HCT116 (cell line): ENCODE data around the gene RNF151. TPM values are rescaled to one million over a fixed set of nuclear protein-coding genes. Genes with fewer than 3 reads are reported as not detected.
A peak's percentile ranks its signal among the peaks of the same experiment; 100 is the strongest.

Experiments
- ATAC-seq: fragments of 200-7000 bp; cut with Tn5 transposase; 2 replicates; pipeline ENCODE4 v1.9.1; 2020; ENCODE audit warnings: mild to moderate bottlenecking, moderate library complexity
- BruUV-seq: library from RNA; stranded (reverse); fragments of 400-500 nt; replicated peaks from 2 replicates; lab custom pipeline; 2021; lab: Mats Ljungman, UMichigan
- CTCF ChIA-PET: fragments of 300-600 bp; sonication (Branson Sonifier 250); formaldehyde crosslinking; loops from one replicate; lab custom pipeline; 2021; ENCODE audit warnings: antibody characterized with exemption; lab: Charles Lee
- POLR2A ChIA-PET: fragments of 300-600, 350-600 bp; sonication (Branson Sonifier 250); formaldehyde crosslinking; loops from one replicate; lab custom pipeline; 2021; ENCODE audit warnings: antibody characterized with exemption; lab: Charles Lee
- RAD21 ChIA-PET, 2 experiments: fragments of 300-600 bp; sonication (Branson Sonifier 250); formaldehyde crosslinking; loops; one replicate each; lab custom pipeline; 2023; ENCODE audit warnings: low total read pairs in 2 of 2; ENCODE audit not compliant: uncharacterized antibody in 2 of 2, unreplicated experiment in 2 of 2, low non-redundant PET in 1 of 2; lab: Charles Lee
- DNase-seq: peaks from one replicate; pipeline ENCODE4 v3.0.0-alpha.2; 2010; ENCODE audit warnings: low read depth, low spot score
- H2AFZ ChIP-seq: fragments of 200-600 bp; shearing (Covaris generic), sonication (generic); 2 replicates; pipeline ENCODE4 v1.6.1; 2017; ENCODE audit warnings: low read depth, mixed run types, mixed read lengths, antibody characterized with exemption, low read length; ENCODE audit not compliant: poor library complexity, severe bottlenecking
- H3K27ac ChIP-seq: 2 replicates; pipeline ENCODE4 v1.5.1; 2012; ENCODE audit warnings: low read depth, low read length
- H3K27me3 ChIP-seq: fragments of 200-600 bp; sonication (generic); 2 replicates; pipeline ENCODE4 v1.6.1; 2016; ENCODE audit warnings: mixed run types, low read length, mixed read lengths; ENCODE audit not compliant: insufficient read depth
- H3K36me3 ChIP-seq, 2 experiments: fragments of 200-500 bp in 1 of 2; fragments of 200-600 bp in 1 of 2; sonication (Bioruptor generic) in 1 of 2; sonication (generic) in 1 of 2; 2 replicates each; pipeline versions ENCODE4 v1.5.1 to v1.6.1; 2014 to 2016; ENCODE audit warnings: low read length in 2 of 2, inconsistent platforms in 1 of 2, mixed read lengths in 1 of 2, mixed run types in 1 of 2; ENCODE audit not compliant: insufficient read depth in 2 of 2, control insufficient read depth in 1 of 2
- H3K4me1 ChIP-seq, 2 experiments: fragments of 200-600 bp in 1 of 2; sonication (generic) in 1 of 2; 2 replicates each; pipeline versions ENCODE4 v1.5.1 to v1.6.1; 2012 to 2017; ENCODE audit warnings: low read length in 2 of 2, inconsistent platforms in 1 of 2, mild to moderate bottlenecking in 1 of 2, mixed read lengths in 1 of 2, mixed run types in 1 of 2, moderate library complexity in 1 of 2; ENCODE audit not compliant: insufficient read depth in 2 of 2, control insufficient read depth in 1 of 2
- H3K4me2 ChIP-seq: fragments of 200-600 bp; sonication (generic); 2 replicates; pipeline ENCODE4 v1.6.1; 2017; ENCODE audit warnings: mixed run types, low read length, mixed read lengths
- H3K4me3 ChIP-seq, 2 experiments: fragments of 200-600 bp in 1 of 2; sonication (generic) in 1 of 2; replicated peaks in 1 of 2; 2 replicates each; pipeline ENCODE4 v1.5.1; 2011 to 2016; ENCODE audit warnings: low read length in 2 of 2, control low read depth in 1 of 2, low read depth in 1 of 2, mild to moderate bottlenecking in 1 of 2, mixed read lengths in 1 of 2, mixed run types in 1 of 2
- H3K79me2 ChIP-seq: fragments of 200-600 bp; sonication (generic); 2 replicates; pipeline ENCODE4 v1.6.1; 2017; ENCODE audit warnings: mild to moderate bottlenecking, mixed run types, low read length, moderate library complexity, mixed read lengths; ENCODE audit not compliant: insufficient read depth
- H3K9ac ChIP-seq: fragments of 200-600 bp; sonication (generic); 2 replicates; pipeline ENCODE4 v1.6.1; 2016; ENCODE audit warnings: low read length, mixed read lengths
- H3K9me2 ChIP-seq: fragments of 200-600 bp; sonication (generic), shearing (Covaris generic); 2 replicates; pipeline ENCODE4 v1.6.1; 2017; ENCODE audit warnings: mixed run types, mild to moderate bottlenecking, moderate library complexity; ENCODE audit not compliant: insufficient read depth
- H3K9me3 ChIP-seq, 2 experiments: fragments of 200-500 bp in 1 of 2; fragments of 200-600 bp in 1 of 2; sonication (Bioruptor generic) in 1 of 2; sonication (generic) in 1 of 2; 2 replicates each; pipeline ENCODE4 v1.6.1; 2014 to 2017; ENCODE audit warnings: low read length in 2 of 2, mixed read lengths in 2 of 2, inconsistent platforms in 1 of 2, low read depth in 1 of 2, mild to moderate bottlenecking in 1 of 2, mixed run types in 1 of 2, moderate library complexity in 1 of 2; ENCODE audit not compliant: control insufficient read depth in 1 of 2, insufficient read depth in 1 of 2
- H4K20me1 ChIP-seq: fragments of 200-600 bp; sonication (generic), shearing (Covaris generic); 2 replicates; pipeline ENCODE4 v1.6.1; 2017; ENCODE audit warnings: mixed run types, mild to moderate bottlenecking, moderate library complexity; ENCODE audit not compliant: insufficient read depth
- CBX3 ChIP-seq: IDR thresholded peaks from 2 replicates; pipeline ENCODE4 v1.6.1; 2012; ENCODE audit warnings: low read depth
- CEBPB ChIP-seq: IDR thresholded peaks from 2 replicates; pipeline ENCODE4 v1.6.1; 2012; ENCODE audit warnings: low read depth
- EZH2phosphoT487 ChIP-seq: fragments of 200-600 bp; IDR thresholded peaks from 2 replicates; pipeline ENCODE4 v1.6.1; 2018; ENCODE audit warnings: antibody characterized with exemption, borderline replicate concordance
- JUND ChIP-seq: IDR thresholded peaks from 2 replicates; pipeline ENCODE4 v1.6.1; 2012
- MAX ChIP-seq: IDR thresholded peaks from 2 replicates; pipeline ENCODE4 v1.6.1; 2012
- POLR2A ChIP-seq: IDR thresholded peaks from 2 replicates; pipeline ENCODE4 v1.7.0; 2011; ENCODE audit warnings: borderline replicate concordance; ENCODE audit not compliant: insufficient read depth, insufficient read length; ENCODE audit errors: extremely low read depth
- POLR2AphosphoS5 ChIP-seq: IDR thresholded peaks from 2 replicates; pipeline ENCODE4 v1.6.1; 2011; ENCODE audit warnings: mild to moderate bottlenecking, low read depth, low read length, moderate library complexity
- RAD21 ChIP-seq: IDR thresholded peaks from 2 replicates; pipeline ENCODE4 v1.6.1; 2012; ENCODE audit warnings: low read depth, mild to moderate bottlenecking
- REST ChIP-seq: IDR thresholded peaks from 2 replicates; pipeline ENCODE4 v1.6.1; 2012; ENCODE audit warnings: low read depth
- SIN3A ChIP-seq: IDR thresholded peaks from 2 replicates; pipeline ENCODE4 v1.6.1; 2012; ENCODE audit warnings: low read depth
- SP1 ChIP-seq: IDR thresholded peaks from 2 replicates; pipeline ENCODE4 v1.6.1; 2012; ENCODE audit warnings: low read depth
- SRF ChIP-seq: IDR thresholded peaks from 2 replicates; pipeline ENCODE4 v1.6.1; 2012; ENCODE audit warnings: low read depth
- TCF7L2 ChIP-seq: IDR thresholded peaks from 2 replicates; pipeline ENCODE4 v1.7.0; 2011; ENCODE audit warnings: borderline replicate concordance, inconsistent platforms; ENCODE audit not compliant: insufficient read depth, insufficient read length; ENCODE audit errors: extremely low read depth
- ZFX ChIP-seq: fragments of 450-650 bp; IDR thresholded peaks from 2 replicates; pipeline ENCODE4 v1.6.1; 2017
- intact Hi-C: fragments of 100-400 bp; cut with micrococcal nuclease; formaldehyde crosslinking; loops from 2 replicates; pipeline ENCODE4 v1.10.0; 2022
- total RNA-seq: library from RNA; stranded (reverse); gene quantifications from one replicate; pipeline ENCODE4 v1.2.1, GENCODE V29; 2021; ENCODE audit not compliant: unreplicated experiment
- TF ChIP-seq, protein P1 (sequence below), 3 experiments: fragments of 200-600 bp in 1 of 3; sonication (generic) in 1 of 3; IDR thresholded peaks in 2 of 3; conservative IDR thresholded peaks in 1 of 3; 2 replicates each; pipeline ENCODE4 v1.5.1; 2012 to 2017; ENCODE audit warnings: low read depth in 2 of 3, low read length in 2 of 3, antibody characterized with exemption in 1 of 3, borderline replicate concordance in 1 of 3, control low read depth in 1 of 3, mild to moderate bottlenecking in 1 of 3, mixed read lengths in 1 of 3, mixed run types in 1 of 3, moderate library complexity in 1 of 3; ENCODE audit not compliant: insufficient read depth in 1 of 3
- TF ChIP-seq, protein P2 (sequence below): IDR thresholded peaks from 2 replicates; pipeline ENCODE4 v1.6.1; 2011; ENCODE audit warnings: mild to moderate bottlenecking, low read length, moderate library complexity; ENCODE audit not compliant: insufficient replicate concordance; ENCODE audit errors: extremely low read depth

The RNF151 gene
- total RNA-seq, 1 experiment from 2014 or later = 0.30 TPM

DNA sequence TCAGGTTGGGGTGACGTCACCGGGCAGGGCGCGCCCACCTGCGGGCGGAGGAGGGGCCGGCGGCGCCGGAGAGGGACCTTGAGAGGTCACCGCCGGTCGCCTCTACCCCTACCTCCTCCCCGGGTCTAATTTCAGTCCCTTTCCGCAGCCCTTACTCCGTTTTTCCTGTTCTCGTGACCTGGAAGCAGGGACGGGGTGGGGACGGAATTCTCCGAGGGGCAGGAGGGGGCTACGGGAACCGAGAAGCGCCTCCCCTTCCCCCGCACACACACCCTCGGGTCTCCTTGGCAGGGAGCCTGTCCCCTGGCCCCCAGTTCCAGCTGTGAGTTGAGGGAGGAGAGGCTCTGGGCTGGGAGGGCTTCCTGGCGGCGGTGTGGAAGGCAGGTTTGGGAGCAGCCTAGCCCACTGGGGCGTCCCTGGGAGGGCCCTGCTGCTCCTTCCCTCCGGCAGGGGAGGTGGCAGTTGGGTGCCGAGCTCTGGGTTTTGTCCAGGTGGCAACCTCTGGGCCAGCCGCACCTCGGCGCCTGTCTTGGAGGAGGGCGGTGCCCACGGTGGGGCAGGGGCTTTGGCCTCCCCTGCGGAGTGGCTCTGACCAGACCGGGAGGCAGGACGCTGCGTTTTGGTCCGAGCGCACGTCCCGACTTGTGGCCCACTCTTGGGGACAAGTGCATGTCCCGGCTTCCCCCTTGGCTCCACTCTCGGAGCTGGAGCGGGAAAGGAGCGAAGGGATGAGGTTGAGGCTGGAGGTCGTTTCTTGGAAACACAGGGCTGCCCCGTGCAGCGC lies 23.9 kb downstream of the RNF151 start (continued):
- no peak for TF ChIP-seq REST
- TF ChIP-seq MAX = no peak
- TF ChIP-seq TCF7L2 = peak; percentile 25
- no peak for TF ChIP-seq RAD21
- no peak for TF ChIP-seq JUND
- peak; percentile 48; the same call in 1 of the 2 replicates for TF ChIP-seq POLR2AphosphoS5

GRCh38 chr16:1991135-1991551 lies 24.5 kb downstream of the RNF151 start:
- H3K79me2 ChIP-seq = peaks cover under 1% of the 10 kb centered on the region; the same call in 1 of the 2 replicates
- no peak for DNase-seq
- peak overlapping the region; percentile 67 for H3K4me2 ChIP-seq
- POLR2A ChIA-PET = no interaction called here
- peak overlapping the region; percentile 65; the same call in 1 of the 2 replicates for H3K27ac ChIP-seq
- BruUV-seq = no TSS peak
- no peak overlapping the region for H3K9ac ChIP-seq
- ATAC-seq = no peak
- CTCF ChIA-PET = interaction anchor here (1.6 kb wide), 1 partner anchor 13 kb away, joined by 9 read pairs; no protein-coding TSS in a partner anchor
- H3K4me3 ChIP-seq = no peak overlapping the region
- intact Hi-C loops = no loop called here
- peaks cover 11 to 34% of the 10 kb centered on the region in 2 experiments; a peak in 3 of 4 replicates for H3K4me1 ChIP-seq
- H3K9me3 ChIP-seq = no peaks in the 10 kb centered on the region
- H4K20me1 ChIP-seq = no peaks in the 10 kb centered on the region
- no peaks in the 10 kb centered on the region for H3K27me3 ChIP-seq
- peaks cover under 1 to 9% of the 10 kb centered on the region in 2 experiments; a peak in 2 of 4 replicates for H3K36me3 ChIP-seq
- no peaks in the 10 kb centered on the region for H3K9me2 ChIP-seq
- RAD21 ChIA-PET = no interaction called here
- no peak overlapping the region for H2AFZ ChIP-seq
- TF ChIP-seq CBX3 = no peak
- TF ChIP-seq, protein P1, sequence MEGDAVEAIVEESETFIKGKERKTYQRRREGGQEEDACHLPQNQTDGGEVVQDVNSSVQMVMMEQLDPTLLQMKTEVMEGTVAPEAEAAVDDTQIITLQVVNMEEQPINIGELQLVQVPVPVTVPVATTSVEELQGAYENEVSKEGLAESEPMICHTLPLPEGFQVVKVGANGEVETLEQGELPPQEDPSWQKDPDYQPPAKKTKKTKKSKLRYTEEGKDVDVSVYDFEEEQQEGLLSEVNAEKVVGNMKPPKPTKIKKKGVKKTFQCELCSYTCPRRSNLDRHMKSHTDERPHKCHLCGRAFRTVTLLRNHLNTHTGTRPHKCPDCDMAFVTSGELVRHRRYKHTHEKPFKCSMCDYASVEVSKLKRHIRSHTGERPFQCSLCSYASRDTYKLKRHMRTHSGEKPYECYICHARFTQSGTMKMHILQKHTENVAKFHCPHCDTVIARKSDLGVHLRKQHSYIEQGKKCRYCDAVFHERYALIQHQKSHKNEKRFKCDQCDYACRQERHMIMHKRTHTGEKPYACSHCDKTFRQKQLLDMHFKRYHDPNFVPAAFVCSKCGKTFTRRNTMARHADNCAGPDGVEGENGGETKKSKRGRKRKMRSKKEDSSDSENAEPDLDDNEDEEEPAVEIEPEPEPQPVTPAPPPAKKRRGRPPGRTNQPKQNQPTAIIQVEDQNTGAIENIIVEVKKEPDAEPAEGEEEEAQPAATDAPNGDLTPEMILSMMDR (IDR thresholded peaks at IDR 0.05 in 2 of 3, conservative IDR thresholded peaks at IDR 0.05 in 1 of 3; ENCODE audit: borderline replicate concordance in 1 of 3, insufficient read depth in 1 of 3, low read depth in 2 of 3, low read length in 2 of 3) = no peak
- no peak for TF ChIP-seq SIN3A
- TF ChIP-seq, protein P2, sequence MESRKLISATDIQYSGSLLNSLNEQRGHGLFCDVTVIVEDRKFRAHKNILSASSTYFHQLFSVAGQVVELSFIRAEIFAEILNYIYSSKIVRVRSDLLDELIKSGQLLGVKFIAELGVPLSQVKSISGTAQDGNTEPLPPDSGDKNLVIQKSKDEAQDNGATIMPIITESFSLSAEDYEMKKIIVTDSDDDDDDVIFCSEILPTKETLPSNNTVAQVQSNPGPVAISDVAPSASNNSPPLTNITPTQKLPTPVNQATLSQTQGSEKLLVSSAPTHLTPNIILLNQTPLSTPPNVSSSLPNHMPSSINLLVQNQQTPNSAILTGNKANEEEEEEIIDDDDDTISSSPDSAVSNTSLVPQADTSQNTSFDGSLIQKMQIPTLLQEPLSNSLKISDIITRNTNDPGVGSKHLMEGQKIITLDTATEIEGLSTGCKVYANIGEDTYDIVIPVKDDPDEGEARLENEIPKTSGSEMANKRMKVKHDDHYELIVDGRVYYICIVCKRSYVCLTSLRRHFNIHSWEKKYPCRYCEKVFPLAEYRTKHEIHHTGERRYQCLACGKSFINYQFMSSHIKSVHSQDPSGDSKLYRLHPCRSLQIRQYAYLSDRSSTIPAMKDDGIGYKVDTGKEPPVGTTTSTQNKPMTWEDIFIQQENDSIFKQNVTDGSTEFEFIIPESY = no peak
- no peak for TF ChIP-seq POLR2AphosphoS5
- no peak for TF ChIP-seq SRF
- TF ChIP-seq SP1 = no peak
- TF ChIP-seq POLR2A = no peak
- TF ChIP-seq EZH2phosphoT487 = no peak
- no peak for TF ChIP-seq RAD21
- TF ChIP-seq ZFX = no peak
- TF ChIP-seq CEBPB = no peak
- TF ChIP-seq MAX = no peak
